GM12874 (cell line): Measurements from ENCODE around the gene CRISPLD2.

Experiments
- TF ChIP-seq, protein P1 (sequence below): IDR thresholded peaks from 2 replicates; pipeline ENCODE4 v1.5.1; 2011; ENCODE audit warnings: low read depth, mild to moderate bottlenecking, control low read depth, low read length, moderate library complexity; ENCODE audit not compliant: insufficient read depth

Gene CRISPLD2

DNA sequence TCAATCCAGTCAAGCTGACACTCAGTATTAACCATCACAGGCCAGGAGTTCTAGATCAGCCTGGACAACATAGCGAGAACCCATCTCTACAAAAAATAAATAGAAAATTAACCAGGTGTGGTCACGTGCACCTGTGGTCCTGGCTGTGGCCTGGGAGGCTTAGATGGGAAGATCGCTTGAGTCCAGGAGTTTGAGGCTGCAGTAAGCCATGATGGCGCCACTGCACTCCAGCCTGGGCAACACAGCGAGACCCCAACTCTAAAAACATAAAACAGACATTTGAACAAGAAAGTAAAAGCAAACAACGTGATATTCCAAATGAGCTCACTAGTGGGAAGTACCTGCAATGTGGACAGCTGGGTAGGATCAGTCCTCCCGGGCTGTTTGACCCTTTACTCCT, 41.9 kb downstream of the CRISPLD2 start:
- TF ChIP-seq, protein P1, sequence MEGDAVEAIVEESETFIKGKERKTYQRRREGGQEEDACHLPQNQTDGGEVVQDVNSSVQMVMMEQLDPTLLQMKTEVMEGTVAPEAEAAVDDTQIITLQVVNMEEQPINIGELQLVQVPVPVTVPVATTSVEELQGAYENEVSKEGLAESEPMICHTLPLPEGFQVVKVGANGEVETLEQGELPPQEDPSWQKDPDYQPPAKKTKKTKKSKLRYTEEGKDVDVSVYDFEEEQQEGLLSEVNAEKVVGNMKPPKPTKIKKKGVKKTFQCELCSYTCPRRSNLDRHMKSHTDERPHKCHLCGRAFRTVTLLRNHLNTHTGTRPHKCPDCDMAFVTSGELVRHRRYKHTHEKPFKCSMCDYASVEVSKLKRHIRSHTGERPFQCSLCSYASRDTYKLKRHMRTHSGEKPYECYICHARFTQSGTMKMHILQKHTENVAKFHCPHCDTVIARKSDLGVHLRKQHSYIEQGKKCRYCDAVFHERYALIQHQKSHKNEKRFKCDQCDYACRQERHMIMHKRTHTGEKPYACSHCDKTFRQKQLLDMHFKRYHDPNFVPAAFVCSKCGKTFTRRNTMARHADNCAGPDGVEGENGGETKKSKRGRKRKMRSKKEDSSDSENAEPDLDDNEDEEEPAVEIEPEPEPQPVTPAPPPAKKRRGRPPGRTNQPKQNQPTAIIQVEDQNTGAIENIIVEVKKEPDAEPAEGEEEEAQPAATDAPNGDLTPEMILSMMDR: no peak

DNA sequence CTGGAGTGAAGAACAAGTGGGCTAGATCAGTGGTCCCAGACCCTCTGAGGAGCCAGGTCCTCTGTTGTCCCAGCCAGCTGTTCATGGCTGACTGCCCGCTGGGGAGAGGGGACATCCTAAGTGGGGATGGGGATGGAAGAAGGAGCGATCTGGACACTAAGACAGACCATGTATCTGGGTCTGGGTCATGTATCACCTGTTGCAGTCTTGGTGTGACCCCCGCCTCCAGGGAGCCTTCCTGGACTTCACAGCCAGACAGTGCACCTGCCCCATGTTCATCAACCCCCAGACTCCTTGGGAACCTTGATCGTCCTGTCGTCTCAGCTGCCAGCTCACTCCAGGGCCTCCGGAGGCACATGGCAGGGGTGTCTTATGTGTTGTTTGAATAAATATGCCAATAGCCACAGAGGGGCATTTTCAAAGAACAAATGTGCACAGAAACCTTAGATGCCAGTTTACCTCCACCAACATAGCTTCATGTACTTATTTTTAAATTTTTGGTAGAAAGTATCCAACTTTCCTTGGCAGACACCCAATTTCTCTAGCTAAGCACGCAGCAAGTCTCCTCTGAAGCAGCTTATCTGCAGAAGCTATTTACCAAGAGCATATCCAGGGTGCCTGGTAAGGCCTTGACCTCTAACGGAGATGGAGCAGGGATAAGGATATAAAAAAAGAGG, 43.2 kb downstream of the CRISPLD2 start:
- TF ChIP-seq, protein P1: no peak

DNA sequence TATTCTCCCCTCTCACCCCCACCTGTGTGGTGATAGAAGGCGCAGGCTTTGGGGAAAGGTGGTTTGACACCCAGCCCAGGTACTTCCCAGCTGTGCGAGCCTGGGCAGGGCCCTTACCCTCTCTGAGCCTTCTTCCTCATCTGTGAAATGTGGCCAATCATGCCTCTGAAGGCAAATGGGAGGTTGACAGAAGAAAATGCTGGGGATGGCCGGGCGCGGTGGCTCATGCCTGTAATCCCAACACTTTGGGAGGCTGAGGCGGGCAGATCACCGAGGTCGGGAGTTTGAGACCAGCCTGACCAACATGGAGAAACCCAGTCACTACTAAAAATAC, 43.7 kb downstream of the CRISPLD2 start:
- TF ChIP-seq, protein P1: no peak

DNA sequence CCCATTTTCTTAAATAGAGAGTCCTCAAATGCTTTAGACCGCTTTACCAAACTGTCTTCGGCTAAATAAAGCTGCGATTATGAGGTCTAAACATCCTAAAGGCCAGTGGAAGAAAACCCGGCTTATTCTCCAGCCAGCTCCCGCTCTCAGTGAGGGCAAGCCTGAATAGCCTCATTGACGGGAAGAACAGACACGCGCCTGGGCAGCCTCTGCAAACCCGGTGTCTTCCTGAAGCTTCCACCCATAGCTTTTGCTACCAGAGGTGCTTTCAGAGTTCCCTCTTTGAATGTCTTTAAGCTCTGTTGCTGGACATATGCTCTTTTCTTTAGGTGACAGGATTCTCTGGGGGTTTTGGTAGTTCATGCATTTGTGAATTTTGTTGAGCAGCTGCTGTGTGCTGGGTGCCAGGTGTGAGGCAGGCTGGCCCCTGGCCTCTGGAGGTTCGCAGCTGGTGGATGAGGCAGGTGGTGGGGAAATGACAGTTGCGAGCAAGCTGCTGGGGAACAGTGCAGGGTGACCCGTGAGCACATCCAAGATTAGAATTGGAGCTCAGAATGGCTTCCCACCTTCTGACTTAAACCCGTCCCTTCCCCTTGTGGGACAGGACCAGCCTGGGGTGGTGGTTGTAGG, 44.7 kb downstream of the CRISPLD2 start:
- TF ChIP-seq, protein P1: no peak

DNA sequence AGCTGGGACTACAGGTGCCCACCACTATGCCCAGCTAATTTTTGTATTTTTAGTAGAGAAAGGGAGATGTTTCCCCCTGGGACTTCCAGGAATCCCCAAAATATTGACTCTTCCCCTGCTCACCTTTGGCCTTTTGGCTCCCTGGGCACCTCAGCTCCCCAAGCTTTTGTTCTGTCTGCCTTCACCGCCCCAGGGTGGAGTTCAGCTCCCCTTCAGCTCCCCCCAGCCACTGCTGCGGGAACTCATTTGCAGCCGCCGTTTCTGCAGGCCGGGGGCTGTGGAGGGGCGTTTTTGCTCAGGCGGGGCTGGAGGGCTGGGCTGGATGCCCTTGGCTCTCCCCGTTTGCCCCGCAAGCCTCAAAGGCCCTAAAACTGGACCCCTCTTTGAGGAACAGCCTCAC, 47.9 kb downstream of the CRISPLD2 start:
- TF ChIP-seq, protein P1: no peak

DNA sequence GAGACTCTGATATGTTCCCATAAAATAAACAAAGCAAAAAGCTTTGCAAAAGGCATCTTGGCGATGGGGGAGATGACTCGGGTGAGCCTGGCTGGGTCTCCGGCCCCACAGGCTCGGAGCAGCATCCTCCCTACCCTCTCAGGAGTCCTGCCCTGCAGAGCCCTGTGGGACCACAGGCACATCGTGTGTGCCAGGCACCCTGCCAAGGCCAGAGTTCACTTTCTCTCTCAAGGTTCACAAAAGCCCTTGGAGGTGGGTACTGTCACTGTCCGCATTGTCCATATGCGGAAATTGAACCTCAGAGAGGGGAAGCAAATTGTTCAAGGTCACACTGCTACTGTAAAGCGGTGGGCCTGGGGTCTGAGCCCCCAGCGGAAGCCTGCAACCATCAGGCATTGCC, 48.5 kb downstream of the CRISPLD2 start:
- TF ChIP-seq, protein P1: no peak

DNA sequence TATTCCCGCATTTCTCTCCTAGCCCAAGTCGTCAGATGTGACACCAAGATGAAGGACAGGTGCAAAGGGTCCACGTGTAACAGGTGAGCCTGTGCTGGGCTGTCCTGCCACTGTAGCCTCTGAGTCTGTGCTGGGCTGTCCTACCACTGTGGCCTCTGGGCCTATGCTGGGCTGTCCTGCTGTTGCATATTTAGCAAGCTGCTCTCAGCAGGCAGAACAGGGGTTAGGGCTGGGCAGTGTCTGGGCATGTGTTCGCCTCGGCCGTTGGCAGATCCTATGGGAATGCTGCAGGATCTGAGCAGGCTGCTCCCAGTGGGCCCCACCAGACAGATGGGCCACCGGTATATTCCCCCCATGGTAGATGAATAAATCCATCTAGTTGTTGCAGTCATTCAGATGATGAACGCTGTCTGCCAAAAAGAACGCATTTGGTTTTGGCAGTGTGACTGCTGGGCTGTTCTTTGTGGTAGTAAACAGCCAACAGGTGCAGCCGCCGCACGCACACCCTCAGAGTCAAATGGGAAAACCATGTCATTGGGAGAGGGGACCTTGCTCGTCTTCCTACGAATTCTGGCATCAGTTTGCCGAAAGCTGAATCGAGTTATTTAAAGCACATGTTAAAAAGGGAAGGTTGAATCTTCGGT, 49.2 kb downstream of the CRISPLD2 start:
- TF ChIP-seq, protein P1: no peak
